PFSK-1 (cell line): ENCODE results near the gene SS18L1.

Experiments
- FOXP2 ChIP-seq: optimal IDR thresholded peaks from 2 replicates; pipeline ENCODE3; 2011; ENCODE audit warnings: borderline replicate concordance, control low read depth, inconsistent platforms; ENCODE audit not compliant: insufficient read depth; ENCODE audit errors: extremely low read length, extremely low read depth
- POLR2AphosphoS5 ChIP-seq: IDR thresholded peaks from 2 replicates; pipeline ENCODE4 v1.6.1; 2012; ENCODE audit warnings: low read depth, mild to moderate bottlenecking, control low read depth, low read length, moderate library complexity
- SIN3A ChIP-seq: IDR thresholded peaks from 2 replicates; pipeline ENCODE4 v1.6.1; 2012; ENCODE audit warnings: mild to moderate bottlenecking, low read length, moderate library complexity, borderline replicate concordance; ENCODE audit not compliant: insufficient read depth
- TAF1 ChIP-seq: IDR thresholded peaks from 2 replicates; pipeline ENCODE4 v1.6.1; 2012; ENCODE audit warnings: low read length, control low read depth, borderline replicate concordance; ENCODE audit not compliant: insufficient read depth
- TF ChIP-seq, protein P1 (sequence below), 2 experiments: IDR thresholded peaks; 2 replicates each; pipeline versions ENCODE4 v1.6.1 to v1.8.0; 2011 to 2012; ENCODE audit warnings: low read depth in 2 of 2, low read length in 2 of 2, control low read depth in 1 of 2, inconsistent platforms in 1 of 2, mild to moderate bottlenecking in 1 of 2, moderate library complexity in 1 of 2; ENCODE audit not compliant: insufficient read depth in 1 of 2

- TF ChIP-seq POLR2AphosphoS5 (no peak; the same call in 1 of the 2 replicates), TAF1 (no peak), SIN3A (no peak), FOXP2 (no peak)
- TF ChIP-seq, protein P1, sequence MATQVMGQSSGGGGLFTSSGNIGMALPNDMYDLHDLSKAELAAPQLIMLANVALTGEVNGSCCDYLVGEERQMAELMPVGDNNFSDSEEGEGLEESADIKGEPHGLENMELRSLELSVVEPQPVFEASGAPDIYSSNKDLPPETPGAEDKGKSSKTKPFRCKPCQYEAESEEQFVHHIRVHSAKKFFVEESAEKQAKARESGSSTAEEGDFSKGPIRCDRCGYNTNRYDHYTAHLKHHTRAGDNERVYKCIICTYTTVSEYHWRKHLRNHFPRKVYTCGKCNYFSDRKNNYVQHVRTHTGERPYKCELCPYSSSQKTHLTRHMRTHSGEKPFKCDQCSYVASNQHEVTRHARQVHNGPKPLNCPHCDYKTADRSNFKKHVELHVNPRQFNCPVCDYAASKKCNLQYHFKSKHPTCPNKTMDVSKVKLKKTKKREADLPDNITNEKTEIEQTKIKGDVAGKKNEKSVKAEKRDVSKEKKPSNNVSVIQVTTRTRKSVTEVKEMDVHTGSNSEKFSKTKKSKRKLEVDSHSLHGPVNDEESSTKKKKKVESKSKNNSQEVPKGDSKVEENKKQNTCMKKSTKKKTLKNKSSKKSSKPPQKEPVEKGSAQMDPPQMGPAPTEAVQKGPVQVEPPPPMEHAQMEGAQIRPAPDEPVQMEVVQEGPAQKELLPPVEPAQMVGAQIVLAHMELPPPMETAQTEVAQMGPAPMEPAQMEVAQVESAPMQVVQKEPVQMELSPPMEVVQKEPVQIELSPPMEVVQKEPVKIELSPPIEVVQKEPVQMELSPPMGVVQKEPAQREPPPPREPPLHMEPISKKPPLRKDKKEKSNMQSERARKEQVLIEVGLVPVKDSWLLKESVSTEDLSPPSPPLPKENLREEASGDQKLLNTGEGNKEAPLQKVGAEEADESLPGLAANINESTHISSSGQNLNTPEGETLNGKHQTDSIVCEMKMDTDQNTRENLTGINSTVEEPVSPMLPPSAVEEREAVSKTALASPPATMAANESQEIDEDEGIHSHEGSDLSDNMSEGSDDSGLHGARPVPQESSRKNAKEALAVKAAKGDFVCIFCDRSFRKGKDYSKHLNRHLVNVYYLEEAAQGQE (IDR thresholded peaks at IDR 0.05; ENCODE audit: insufficient read depth in 1 of 2, low read depth in 2 of 2, low read length in 2 of 2) = no peak
Measured at GRCh38 chr20:62135573-62136266, 7.8 kb upstream of the SS18L1 start.
